HL-60 (cell line): ENCODE measurements around the gene USP3.

Source experiments
- DNase-seq, 2 experiments: peaks; one replicate each; pipeline ENCODE4 v3.0.0-alpha.2; 2010 to 2020; ENCODE audit warnings: low read depth in 1 of 2, low spot score in 1 of 2
- H3K27ac ChIP-seq: fragments of 250-450 bp; sonication (Bioruptor Pico); replicated peaks from 2 replicates; pipeline ENCODE4 v1.5.1; 2020; ENCODE audit warnings: mild to moderate bottlenecking, moderate library complexity
- H3K27me3 ChIP-seq: fragments of 250-450 bp; sonication (Bioruptor Pico); 2 replicates; pipeline ENCODE4 v1.5.1; 2021; ENCODE audit warnings: mild to moderate bottlenecking, moderate library complexity; ENCODE audit not compliant: insufficient read depth, poor library complexity, severe bottlenecking
- H3K4me3 ChIP-seq: replicated peaks from 2 replicates; pipeline ENCODE4 v1.5.1; 2011; ENCODE audit warnings: mild to moderate bottlenecking, control low read depth, low read length; ENCODE audit not compliant: insufficient read depth
- CTCF ChIP-seq: IDR thresholded peaks from one replicate; pipeline ENCODE4 v1.5.1; 2011; ENCODE audit warnings: low read length, control low read depth, inconsistent platforms; ENCODE audit not compliant: insufficient read depth
- GABPA ChIP-seq: IDR thresholded peaks from 2 replicates; pipeline ENCODE4 v1.6.1; 2012; ENCODE audit warnings: low read depth
- POLR2AphosphoS5 ChIP-seq: IDR thresholded peaks from 2 replicates; pipeline ENCODE4 v1.6.1; 2012; ENCODE audit warnings: low read depth
- REST ChIP-seq: IDR thresholded peaks from 2 replicates; pipeline ENCODE4 v1.6.1; 2012; ENCODE audit warnings: low read depth; ENCODE audit not compliant: insufficient replicate concordance
- SPI1 ChIP-seq: IDR thresholded peaks from 2 replicates; pipeline ENCODE4 v1.6.1; 2012; ENCODE audit warnings: low read depth, mild to moderate bottlenecking, borderline replicate concordance

USP3 gene

GRCh38 chr15:63564093-63564492 lies 59.7 kb downstream of the USP3 start:
- DNase-seq: no peak
- Histone ChIP-seq H3K27me3 (no peaks in the 10 kb centered on the region), H3K4me3 (no peak overlapping the region), H3K27ac (no peak overlapping the region)
- no peak for TF ChIP-seq REST
- TF ChIP-seq CTCF: no peak

- TF ChIP-seq SPI1 (no peak), REST (no peak), GABPA (no peak), POLR2AphosphoS5 (no peak), CTCF (no peak)
- DNase-seq: no peak
- Histone ChIP-seq H3K27me3 (no peaks in the 10 kb centered on the region), H3K4me3 (no peak overlapping the region), H3K27ac (no peak overlapping the region)
Measured at GRCh38 chr15:63565536-63566186, 61.3 kb downstream of the USP3 start.

GRCh38 chr15:63572749-63573464 lies 68.5 kb downstream of the USP3 start:
- Histone ChIP-seq H3K27me3 (no peaks in the 10 kb centered on the region), H3K4me3 (no peak overlapping the region), H3K27ac (no peak overlapping the region)
- TF ChIP-seq CTCF (no peak), REST (no peak), POLR2AphosphoS5 (no peak), SPI1 (no peak), GABPA (no peak)
- no peak for DNase-seq
